Inferior parietal cortex (tissue), 1 donor: Measurements from ENCODE around the gene NAV3.

Experiments used
- DNase-seq: peaks from one replicate; pipeline ENCODE4 v3.0.0-alpha.2; 2016; ENCODE audit errors: extremely low spot score

The NAV3 gene

GRCh38 chr12:78185651-78186050 lies 355.0 kb downstream of the NAV3 start:
- DNase-seq: no peak

GRCh38 chr12:78186670-78187069 lies 356.0 kb downstream of the NAV3 start:
- no peak for DNase-seq

GRCh38 chr12:78187741-78188140 lies 357.0 kb downstream of the NAV3 start:
- no peak for DNase-seq

- no peak for DNase-seq
Observed at GRCh38 chr12:78189656-78190055, 359.0 kb downstream of the NAV3 start.

- no peak for DNase-seq
Observed at GRCh38 chr12:78191611-78192010, 360.9 kb downstream of the NAV3 start.

- no peak for DNase-seq
Observed at GRCh38 chr12:78192979-78193378, 362.3 kb downstream of the NAV3 start.

- no peak for DNase-seq
Observed at GRCh38 chr12:78194448-78194847, 363.8 kb downstream of the NAV3 start.

GRCh38 chr12:78198896-78199295 lies 368.2 kb downstream of the NAV3 start:
- peak; percentile 65 for DNase-seq

GRCh38 chr12:78199926-78200325 lies 369.2 kb downstream of the NAV3 start:
- no peak for DNase-seq

GRCh38 chr12:78204926-78205325 lies 374.2 kb downstream of the NAV3 start:
- no peak for DNase-seq

GRCh38 chr12:78208092-78208491 lies 377.4 kb downstream of the NAV3 start:
- DNase-seq: no peak

GRCh38 chr12:78209846-78210505 lies 379.3 kb downstream of the NAV3 start:
- DNase-seq: peak; percentile 57

- no peak for DNase-seq
Observed at GRCh38 chr12:78210506-78210860, 379.8 kb downstream of the NAV3 start.

GRCh38 chr12:78210894-78211302 lies 380.2 kb downstream of the NAV3 start:
- no peak for DNase-seq

GRCh38 chr12:78220811-78221210 lies 390.1 kb downstream of the NAV3 start:
- no peak for DNase-seq

- no peak for DNase-seq
Observed at GRCh38 chr12:78224154-78224553, 393.5 kb downstream of the NAV3 start.

GRCh38 chr12:78226763-78227162 lies 396.1 kb downstream of the NAV3 start:
- peak; percentile 62 for DNase-seq

- no peak for DNase-seq
Observed at GRCh38 chr12:78229591-78230101, 399.0 kb downstream of the NAV3 start.

GRCh38 chr12:78232756-78233155 lies 402.1 kb downstream of the NAV3 start:
- no peak for DNase-seq

- DNase-seq: no peak
Observed at GRCh38 chr12:78236264-78236663, 405.6 kb downstream of the NAV3 start.

- DNase-seq: no peak
Observed at GRCh38 chr12:78239544-78239943, 408.9 kb downstream of the NAV3 start.

GRCh38 chr12:78240827-78241226 lies 410.1 kb downstream of the NAV3 start:
- DNase-seq: no peak

- no peak for DNase-seq
Observed at GRCh38 chr12:78241446-78241845, 410.8 kb downstream of the NAV3 start.

GRCh38 chr12:78244916-78245507 lies 414.3 kb downstream of the NAV3 start:
- no peak for DNase-seq
